ENCODE data around the gene MORN1.

Gene MORN1

DNA sequence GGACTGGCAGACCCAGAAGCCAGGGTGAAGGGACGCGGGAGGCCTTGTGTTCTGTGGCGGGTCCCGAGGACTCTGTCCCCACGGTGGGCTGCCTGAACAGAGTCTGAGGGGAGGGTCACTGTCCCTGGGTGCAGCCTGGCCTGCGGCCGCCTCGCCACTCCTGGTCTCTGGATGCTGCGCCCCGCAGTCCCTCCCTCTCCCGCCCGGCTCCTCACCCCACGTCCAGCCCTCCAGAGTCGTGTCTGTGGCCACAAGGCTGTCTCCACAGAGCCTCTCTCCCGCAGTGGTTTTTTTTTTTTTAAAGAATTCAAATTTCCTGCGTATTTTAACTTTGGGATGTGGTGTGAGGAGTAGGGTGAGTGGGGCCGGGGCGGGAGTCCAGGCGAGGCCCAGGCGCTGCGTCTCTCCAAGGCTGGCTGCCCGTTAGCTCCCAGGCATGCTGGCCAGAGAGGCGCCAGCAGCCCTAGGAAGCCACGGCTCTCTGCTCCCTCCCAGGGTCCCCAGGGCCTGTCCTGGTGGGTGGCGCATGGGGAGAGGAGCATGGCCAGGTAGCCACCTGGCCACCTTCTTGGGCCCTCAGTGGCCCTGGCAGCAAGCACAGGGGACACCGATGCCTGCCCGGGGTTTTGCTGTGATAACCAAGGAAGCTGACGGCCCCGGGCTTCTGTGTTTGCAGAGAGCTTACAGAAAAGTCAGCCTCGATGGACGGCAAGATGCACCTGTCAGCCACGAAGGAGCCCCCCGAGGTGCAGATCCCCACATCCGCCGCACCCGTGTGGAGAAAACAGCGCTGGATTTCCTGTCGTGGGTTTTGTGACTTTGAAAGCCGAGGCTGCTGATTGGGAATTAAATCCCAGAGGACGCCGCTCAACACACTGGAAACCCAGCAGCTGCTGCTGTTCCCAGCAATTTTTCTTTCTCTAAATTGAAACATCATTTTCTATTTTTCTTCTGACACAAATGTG, 72.8 kb downstream of the MORN1 start:
- DNase-seq (ENCODE audit: low spot score) = no peak

DNA sequence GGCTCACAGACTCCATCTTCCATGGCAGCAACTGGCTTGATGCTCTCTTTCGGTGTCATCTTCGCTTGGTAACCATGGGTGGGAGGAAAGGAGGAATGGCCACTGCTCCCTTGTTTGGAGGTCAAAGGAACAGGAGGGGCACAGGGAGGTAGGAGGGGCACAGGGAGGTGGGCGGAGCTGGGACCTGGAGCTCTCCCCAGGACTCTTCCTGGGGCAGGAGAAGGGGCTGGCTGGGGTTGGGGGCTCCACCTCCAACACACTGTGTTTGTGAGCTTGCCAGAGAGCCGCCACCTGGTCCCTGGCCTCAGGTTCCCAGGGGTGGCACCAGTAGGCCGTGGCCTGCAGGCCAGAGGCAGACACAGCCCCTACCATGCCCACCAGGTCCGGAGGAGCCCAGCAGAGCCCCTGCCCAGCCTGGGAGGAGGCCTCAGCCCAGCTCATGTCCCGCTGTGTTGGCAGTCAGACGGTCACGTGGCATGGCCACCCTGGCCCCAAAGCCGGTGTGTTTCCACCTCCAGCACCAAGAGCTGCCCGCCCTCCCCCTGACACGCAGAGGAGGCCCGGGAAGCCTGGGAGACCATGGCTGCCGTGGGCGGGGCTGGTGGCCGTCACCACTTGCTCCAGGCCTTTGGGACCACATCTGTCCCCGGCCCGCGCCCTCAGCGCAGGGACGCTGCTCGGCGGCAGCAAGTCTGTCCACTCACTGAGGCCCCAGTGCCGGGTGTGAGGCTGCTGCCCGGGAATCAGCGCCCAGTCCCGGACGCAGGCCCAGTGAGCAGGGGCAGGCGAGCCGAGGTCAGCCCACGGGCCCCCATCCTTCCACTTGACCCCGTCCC, 73.9 kb downstream of the MORN1 start:
- DNase-seq (ENCODE audit: low spot score) = no peak

DNA sequence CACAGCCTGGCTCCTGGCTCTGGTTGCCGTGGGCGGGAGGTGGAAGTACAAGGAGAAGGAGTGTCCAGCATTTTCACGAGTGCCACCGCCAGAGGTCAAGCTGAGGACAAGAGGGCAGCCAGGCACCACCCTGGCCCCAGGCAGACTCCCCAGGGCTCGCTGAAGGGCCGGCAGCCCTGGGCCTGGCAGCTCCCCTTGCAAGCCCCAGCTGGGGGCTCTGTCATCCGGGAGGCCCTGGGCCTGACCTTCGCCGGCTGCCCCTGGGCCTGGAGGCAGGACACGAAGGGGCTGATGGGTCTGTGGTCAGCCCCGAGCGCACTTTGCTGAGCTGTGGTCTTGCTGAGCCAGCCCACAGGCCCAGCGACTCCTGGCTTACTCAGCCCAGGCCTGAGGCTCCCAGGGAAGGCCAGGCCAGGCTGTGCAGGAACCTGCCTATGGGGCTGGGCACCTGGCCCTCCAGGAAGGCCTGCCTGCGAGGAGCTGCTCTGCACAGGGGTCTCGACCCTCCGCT, 74.8 kb downstream of the MORN1 start:
- DNase-seq (ENCODE audit: low spot score) = no peak

DNA sequence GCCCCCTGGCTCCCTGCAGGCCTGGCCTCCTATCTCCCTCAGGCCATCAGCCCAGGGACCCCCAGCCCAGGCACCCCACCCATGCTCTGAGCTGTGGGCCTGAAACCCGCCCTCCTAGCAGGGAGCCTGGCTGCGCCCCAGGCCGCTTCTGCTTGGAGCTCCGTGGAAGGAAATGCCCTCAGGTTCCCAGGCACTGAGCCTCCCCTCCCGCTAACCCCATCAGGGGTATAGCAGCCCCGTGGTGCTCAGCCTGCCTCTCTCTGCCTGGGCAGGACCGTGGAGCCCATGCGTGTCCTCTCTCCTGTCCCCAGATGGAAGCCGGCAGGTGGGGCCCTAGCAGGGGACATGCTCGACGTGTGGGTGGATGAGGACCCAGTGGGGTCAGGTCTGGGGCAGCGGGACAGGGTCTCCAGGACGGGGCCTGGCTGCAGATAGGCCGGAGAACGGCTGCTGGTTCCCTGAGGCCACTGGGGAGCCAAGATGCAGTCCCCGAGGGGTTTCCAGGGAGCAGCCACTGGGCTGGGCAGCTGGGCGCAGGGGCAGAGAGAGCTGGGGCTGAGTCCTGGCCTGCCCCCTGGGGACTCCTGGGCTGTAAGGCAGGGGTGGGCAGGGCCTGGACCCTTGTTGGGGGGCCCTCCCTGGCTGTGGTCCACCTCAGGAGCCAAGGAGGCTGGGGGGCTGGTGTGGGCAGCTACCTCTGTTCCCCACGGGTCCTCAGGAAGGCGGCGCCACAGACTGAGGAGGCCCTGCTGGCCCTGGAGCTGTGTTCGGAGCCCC, 75.5 kb downstream of the MORN1 start:
- DNase-seq (ENCODE audit: low spot score) = no peak

DNA sequence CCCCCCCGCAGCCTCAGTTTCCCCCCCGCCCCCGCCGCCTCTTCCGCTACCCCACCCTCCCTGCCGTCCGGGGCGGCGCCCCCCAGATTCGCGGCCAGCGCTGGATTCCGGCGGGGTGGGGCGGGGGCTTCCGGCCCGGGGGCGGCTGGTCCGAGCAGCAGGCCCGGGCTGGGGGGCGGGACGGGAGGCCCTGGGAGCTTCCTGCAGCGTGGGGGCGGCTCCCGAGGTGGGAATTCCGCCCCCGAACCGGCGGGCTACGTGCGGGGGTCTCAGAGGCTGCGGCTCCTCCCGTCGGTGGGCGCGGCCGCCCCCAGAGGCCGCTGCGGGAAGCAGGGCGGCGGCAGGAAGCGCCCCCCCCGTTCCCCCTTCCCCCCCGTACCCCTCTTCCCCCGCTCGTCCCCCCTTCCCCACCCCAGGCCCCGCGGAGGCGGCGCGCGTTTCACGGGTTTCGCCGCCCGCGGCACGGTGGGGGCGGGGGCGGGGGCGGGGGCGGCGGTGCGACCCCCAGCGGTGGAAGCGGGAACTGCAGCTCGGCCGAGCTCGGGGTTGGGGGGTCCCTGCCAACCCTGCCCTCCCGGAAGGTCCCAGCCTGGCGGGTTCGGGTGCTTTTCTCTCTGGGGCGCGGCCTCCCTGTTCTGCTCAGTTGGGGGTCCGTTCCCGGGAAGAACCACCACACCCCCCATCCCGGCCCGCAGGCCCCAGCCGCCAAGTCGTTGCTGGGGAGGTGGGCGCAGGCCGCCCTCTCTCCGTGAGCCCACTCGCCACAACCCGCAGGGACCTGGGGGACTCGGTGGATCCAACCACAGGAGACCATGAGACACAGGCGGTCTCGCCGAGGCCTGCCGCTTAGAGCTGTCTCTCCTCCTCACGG, 76.3 kb downstream of the MORN1 start:
- DNase-seq (ENCODE audit: low spot score) = no peak

DNA sequence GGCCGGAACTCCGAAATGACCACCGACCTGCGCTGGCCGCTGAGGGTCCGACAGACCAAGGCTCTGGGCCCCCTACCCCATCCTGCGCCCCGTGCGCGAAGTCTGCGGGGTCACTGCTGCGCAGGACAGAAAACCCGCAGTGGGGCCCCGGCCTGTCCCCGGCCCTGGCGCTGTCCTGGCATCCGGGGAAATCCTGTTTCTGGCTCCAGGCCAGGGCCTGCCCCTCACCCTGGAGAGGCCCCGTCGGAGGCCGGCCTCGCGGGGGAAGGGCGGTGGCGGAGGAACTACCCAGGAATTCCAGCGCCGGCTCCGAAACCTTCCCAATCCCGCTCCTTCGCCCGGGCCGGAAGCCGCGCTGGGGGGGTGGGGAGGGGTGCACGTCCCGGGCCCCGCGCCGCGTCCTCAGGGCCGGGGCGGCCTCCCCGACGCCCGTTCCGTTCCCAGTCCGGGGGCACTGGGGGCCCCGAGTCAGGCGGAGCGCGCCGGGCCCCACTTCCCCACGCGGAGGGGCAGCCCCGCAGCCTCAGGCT, 77.0 kb downstream of the MORN1 start:
- no peak for DNase-seq (ENCODE audit: low spot score)

DNA sequence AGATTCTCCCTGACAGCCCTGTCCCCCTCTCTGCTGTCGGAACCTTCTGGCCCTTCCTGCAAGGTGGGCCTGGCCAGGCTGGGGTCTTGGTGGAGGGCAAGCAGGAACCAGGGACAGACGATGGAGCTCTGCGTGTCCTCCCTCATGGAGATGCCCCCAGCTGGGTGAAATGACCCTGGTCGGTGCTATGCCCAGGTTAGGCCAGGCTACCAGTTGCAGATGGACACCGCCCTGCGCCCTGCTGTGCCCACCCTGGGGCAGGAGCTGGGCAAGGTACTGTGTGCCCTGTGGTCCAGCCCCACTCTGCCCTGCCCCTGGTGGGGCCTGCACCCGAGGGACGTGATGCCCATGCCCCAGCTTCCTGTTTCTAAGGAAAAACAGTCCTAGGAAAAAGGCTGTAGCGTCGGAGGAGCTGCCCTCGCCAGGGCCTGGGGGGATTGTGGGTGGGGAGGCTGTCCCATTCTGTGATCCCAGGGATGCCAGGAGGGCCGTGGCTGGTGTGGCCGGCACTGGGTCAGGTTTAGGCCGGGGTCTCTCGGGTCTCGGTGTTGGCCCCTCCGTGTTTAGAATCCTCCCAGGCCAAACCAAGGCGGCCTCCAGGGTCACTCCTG, 77.6 kb downstream of the MORN1 start:
- no peak for DNase-seq (ENCODE audit: low spot score)

DNA sequence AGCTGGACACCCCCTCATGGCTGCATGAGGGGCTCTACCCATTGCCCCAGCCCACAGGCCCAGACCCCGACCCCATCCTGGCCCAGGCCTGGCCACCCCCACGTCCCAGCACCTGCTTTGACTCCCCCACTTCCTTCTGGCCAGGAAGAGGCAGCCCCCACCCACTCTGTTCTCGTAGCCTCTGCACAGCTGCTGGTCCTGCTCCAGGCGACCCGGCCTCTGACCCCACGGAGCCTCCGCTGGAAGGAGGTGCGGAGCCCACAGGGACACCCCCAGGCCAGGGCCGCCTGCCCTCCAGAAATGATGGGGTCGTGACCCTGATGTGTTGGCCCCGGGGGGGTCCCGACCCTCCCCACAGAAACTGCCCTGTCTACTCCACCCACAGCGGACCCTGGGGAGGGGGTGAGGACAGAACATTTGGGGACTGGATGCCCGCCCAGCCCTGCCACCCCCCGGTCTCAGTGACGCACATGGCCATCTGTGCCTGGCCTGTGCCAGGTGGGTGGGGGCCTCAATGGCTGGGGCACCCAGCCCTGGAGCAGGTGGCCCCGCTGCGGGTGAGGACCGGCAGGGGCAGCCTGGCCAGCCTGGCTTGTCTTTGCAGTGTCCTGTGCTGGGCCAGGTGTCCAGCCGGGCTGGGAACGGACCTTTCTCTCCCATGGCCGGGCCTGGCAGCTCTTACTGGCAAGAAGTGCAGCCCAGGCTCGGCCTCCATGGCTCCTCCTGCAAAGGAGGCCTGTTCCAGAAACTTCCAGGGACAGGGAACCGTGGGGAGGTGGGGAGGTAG, 78.6 kb downstream of the MORN1 start:
- no peak for DNase-seq (ENCODE audit: low spot score)

DNA sequence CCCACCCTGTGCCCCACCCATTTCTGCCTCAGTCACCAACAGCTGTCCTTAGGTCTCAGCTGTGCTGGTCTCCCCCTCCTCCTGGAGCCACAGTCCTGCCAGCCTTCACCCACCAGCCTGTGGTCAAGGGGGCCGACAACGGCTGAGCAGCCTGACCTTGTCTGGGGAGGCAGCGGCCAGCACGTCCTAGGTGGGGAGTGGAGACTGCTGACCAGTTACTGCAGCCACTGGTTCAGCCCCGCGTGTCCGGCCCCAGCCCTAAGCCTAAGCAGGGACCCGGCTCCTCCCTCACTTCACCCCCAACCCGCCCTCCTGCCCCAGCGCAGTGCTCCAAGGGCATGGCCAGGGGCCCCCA, 79.2 kb downstream of the MORN1 start:
- no peak for DNase-seq (ENCODE audit: low spot score)

DNA sequence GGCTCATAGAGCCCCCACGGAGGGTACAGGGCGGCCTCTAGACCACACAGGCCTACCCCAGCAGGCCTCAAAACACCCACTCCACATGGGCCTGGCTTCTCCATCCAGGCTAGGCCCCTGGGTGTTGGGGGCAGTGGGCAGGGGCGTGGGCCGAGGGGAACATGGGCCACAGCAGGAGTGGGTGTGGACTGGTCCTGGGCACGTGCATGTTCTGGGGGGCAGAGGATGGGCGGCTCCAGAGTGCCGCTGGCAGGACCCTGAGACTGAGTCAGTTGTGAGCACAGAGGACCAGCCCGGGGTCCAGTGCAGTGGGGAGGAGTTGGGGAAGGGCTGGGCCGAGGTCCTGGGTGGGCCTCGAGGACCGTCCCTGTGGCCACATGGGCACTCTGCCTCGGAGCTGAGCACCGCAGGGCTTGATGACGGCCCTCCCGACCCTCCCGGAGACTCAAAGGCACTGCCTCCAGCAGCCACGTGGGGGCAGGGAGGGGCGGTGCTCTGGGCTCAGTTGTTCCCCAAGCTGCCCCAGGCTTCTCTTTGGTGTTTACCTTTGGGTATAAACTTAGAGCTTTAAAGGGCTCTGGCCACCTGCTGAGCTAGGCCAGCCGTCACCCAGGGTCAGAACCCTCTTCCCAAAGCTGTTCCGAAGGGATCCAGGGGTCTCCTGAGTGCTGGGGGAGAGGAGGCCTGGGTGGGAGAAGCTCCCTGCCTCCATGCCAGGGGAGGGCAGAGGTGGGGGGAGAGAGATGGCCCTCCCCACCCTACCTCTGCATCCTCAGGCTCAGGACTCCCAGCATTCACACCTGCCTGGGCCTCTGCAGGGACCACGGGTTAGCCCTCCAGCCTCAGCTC, 79.9 kb downstream of the MORN1 start:
- DNase-seq (ENCODE audit: low spot score) = no peak

DNA sequence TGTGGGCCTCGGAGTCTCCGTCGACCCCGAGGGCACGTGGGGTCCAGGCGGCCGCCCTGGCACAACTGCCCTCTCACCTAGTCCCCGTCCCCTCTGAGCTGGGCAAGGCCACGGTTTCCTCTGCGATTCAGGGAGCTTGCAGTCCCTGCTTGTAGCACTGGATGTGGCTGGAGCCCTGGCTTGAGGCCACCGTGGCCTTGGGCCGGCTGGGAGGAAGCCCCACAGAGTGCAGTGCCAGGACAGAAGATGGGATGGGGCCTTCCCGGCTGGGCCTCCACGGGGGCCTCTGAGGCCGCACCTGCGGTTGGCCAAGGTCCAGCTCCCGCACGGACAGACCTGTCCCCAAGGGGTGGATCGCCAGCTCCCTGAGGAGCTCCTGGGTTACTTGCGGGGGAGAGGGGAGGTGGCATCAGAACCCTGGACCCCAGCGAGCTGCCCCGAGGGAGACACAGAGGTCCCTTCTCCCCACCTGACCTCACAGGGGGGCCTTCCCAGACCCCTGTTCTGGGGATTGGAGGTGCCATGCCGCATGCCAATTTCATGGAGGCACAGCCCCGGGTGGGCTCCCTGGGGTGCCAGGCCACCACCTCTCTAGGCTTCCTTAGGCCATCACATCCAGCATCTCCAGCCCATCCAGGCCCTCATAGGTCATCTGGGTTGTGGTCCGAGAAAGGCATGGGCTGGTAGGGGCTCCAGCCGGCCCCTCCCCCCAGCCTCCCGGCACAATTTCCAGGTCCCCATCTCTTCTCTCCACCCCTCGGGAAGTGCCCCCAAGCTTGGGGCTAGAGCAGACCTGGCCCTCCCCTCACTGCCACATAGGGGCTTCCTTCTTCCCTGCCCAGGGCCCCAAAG, 80.8 kb downstream of the MORN1 start:
- no peak for DNase-seq (ENCODE audit: low spot score)

DNA sequence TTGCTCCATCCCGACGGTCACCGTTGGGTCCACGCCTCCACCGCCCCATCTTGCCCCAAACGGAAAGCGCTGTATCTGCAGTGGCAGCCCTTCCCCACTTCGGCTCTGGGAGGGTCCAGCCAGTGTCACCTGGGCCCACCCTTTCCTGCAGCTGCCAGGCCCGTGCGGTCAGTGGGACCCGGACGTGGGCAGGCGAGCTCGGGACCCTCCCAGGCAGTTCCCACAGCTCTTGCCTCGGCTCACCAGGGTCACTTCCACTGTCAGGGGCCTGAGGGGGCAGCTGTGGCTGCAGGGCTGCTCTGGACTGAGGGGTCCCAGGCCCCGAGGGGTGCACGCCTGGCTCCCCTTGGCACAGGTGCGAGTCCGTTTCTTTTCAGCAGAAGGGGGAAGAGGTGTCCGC, 82.5 kb downstream of the MORN1 start:
- DNase-seq (ENCODE audit: low spot score) = no peak

DNA sequence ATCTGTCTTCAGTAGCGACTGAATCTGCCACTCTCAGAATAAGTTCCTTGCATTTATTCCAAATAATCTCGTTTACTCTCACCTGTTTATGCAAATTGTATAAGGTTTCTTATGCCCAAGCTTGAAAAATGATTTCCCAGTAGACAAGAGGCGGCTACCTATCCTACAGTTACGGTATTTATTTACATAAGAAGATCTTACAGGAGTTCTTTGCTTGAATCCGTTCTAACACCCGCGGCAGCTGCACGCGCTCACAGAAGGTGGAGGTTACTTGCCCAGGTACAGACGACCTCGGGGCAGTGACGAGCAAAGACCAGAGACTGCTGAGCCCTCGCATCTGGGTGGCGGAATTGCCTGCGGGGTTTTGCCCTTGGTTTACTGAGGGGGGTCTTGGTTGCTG, 83.4 kb downstream of the MORN1 start:
- no peak for DNase-seq (ENCODE audit: low spot score)

DNA sequence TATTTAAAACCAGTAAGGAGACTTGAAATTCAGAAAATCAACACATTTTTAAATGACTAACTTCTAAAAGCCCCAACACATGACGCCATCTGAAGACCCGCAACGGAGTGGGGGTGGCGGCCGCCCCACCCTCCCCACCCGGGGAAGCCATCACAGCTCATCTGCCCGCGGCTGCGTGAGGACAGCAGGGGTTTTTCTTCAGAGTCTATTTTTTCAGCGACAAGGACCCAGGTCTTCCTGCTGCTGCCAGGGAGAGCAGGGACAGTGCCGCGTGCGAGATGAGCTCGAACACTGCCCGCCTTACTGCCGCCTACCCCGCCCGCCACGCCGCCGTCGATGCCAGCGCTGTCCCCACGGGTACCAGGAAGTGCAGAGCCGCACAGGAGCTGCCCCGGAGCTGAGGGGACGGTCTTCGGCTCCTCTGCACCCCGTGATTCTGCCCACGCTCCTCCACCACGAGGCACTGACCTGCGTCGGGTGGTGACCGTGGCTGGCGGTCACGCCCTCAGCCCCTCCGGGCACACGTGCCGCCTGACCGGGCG, 84.2 kb downstream of the MORN1 start:
- no peak for DNase-seq (ENCODE audit: low spot score)

DNA sequence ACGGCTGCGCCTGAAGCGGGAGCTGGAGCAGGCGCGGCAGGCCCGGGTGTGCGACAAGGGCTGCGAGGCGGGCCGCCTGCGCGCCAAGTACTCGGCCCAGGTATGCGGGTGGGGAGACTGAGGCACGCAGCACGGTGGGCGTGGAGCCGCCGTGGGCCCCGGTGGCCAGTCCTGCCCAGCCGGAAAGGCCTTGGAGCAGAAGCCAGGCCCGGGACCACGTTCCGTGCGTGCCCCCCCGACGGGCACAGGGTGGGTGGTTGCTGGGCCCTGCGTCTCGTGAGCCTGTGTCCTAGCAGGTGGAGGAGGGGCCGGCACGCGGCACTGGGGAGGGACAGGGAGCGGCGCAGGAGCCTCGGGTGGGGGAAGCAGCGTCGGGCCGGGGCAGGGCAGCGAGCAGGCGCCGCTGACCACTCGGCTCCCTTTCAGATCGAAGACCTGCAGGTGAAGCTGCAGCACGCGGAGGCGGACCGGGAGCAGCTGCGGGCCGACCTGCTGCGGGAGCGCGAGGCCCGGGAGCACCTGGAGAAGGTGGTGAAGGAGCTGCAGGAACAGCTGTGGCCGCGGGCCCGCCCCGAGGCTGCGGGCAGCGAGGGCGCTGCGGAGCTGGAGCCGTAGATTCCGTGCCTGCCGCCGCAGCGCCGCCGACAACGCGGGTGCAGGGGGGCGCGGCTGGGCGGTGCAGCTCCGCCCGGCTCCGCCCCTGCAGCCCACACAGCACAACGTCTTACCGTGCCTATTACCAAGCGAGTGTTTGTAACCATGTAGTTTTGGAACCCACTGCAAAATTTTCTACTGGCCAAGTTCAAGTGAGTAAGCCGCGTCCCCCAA, 85.0 kb downstream of the MORN1 start:
- no peak for DNase-seq (ENCODE audit: low spot score)

DNA sequence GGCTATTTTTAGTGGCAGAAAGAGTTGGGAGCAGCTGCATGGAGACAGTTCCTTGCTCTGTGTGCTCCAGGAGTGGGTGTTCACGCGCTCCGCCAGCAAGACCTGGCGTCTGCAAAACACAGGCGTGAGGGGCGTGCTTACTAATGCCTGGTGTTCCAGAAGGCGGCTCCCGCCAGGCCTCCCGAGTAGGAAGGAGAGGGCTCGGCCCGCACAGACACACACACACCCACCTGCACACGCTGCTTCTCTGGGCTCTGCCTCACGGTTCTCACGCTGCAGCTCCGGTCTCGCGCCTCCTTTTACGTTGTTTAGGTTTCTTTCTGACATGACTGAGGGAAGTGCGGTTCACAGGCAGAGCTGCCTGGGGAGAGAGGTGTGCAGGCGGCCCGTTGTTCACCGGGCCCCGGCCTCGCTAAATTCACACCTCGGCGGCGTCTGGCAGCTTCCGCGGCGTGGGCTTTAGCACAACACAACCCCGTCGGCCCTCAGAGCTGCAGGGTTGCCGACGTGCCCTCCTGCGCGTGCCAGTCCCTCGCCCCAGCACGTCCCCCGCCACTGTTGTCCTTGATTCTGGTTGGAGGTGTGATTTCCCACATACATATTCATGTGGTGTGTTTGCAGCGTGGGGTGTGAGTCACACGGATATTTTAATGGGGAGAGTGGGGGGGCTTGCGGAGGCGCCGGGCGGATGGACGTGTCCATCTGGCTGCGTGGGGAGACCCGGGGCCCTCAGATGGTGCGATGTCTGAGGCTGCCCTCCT, 86.3 kb downstream of the MORN1 start:
- no peak for DNase-seq (ENCODE audit: low spot score)
